Activated naive CD8-positive, alpha-beta T cell treated with anti-CD3 and anti-CD28 coated beads, Interleukin-2, amount 50 U/mL, for 16 hours (primary cell): Measurements from ENCODE around the gene CFLAR.
"Not testable (repeated sequence)": the region's sequence is repeated elsewhere in the genome, so short reads cannot be mapped to it uniquely, and the experiment has no call there.

ENCODE experiments used
- DNase-seq: peaks from one replicate; pipeline ENCODE4 v3.0.0-alpha.2; 2020; ENCODE audit warnings: low read depth, low spot score

The CFLAR gene

GRCh38 chr2:201116115-201116958, at the start of gene CFLAR:
Gene CFLAR (plus strand): TSS chr2:201116164. CDS start chr2:201129866, 13,702 bp downstream.
- peak; percentile 46 for DNase-seq

- DNase-seq: peak; percentile 1
These were observed 45.0 kb upstream of the CFLAR start for GRCh38 chr2:201070948-201071478.

- DNase-seq: peak; percentile 78
These were observed 44.3 kb upstream of the CFLAR start, which contains the start of the genes HYCC2 and NDUFB3 for GRCh38 chr2:201071479-201072200. Gene HYCC2 (minus strand): TSS chr2:201071671. CDS start chr2:201024009, 47,662 bp downstream. Gene NDUFB3 (plus strand): TSS chr2:201072001. CDS start chr2:201078883, 6,882 bp downstream.

- no peak for DNase-seq
These were observed 43.8 kb upstream of the CFLAR start for GRCh38 chr2:201072201-201072530.

- no peak for DNase-seq
These were observed 42.9 kb upstream of the CFLAR start for GRCh38 chr2:201073071-201073470.

GRCh38 chr2:201074996-201075395, 41.0 kb upstream of the CFLAR start:
- DNase-seq: no peak

- no peak for DNase-seq
These were observed 31.1 kb upstream of the CFLAR start for GRCh38 chr2:201084863-201085262.

- DNase-seq: no peak
These were observed 25.4 kb upstream of the CFLAR start for GRCh38 chr2:201090574-201090973.

- DNase-seq: no peak
These were observed 22.4 kb upstream of the CFLAR start for GRCh38 chr2:201093573-201093972.

GRCh38 chr2:201100497-201100896, 15.5 kb upstream of the CFLAR start:
- DNase-seq: no peak

- no peak for DNase-seq
These were observed 10.2 kb upstream of the CFLAR start for GRCh38 chr2:201105759-201106158.

GRCh38 chr2:201107624-201108023, 8.3 kb upstream of the CFLAR start:
- no peak for DNase-seq

- no peak for DNase-seq
These were observed 7.6 kb upstream of the CFLAR start for GRCh38 chr2:201108341-201108740.

- DNase-seq: no peak
These were observed 6.8 kb upstream of the CFLAR start for GRCh38 chr2:201109186-201109585.

GRCh38 chr2:201110615-201111014, 5.3 kb upstream of the CFLAR start:
- DNase-seq: no peak

GRCh38 chr2:201111096-201111495, 4.9 kb upstream of the CFLAR start:
- DNase-seq: no peak

- no peak for DNase-seq
These were observed 1.6 kb upstream of the CFLAR start for GRCh38 chr2:201114350-201114749.

GRCh38 chr2:201114846-201115245, 1.1 kb upstream of the CFLAR start:
- DNase-seq: no peak

GRCh38 chr2:201116959-201117734, 1.2 kb downstream of the CFLAR start:
- no peak for DNase-seq

GRCh38 chr2:201117735-201118094, 1.8 kb downstream of the CFLAR start:
- DNase-seq: not testable (repeated sequence)

GRCh38 chr2:201118121-201118960, 2.4 kb downstream of the CFLAR start:
- DNase-seq: peak; percentile 76
